A673 (cell line): ENCODE results near the gene RASSF6. TPM values are rescaled to one million over a fixed set of nuclear protein-coding genes. Genes with fewer than 3 reads are reported as not detected.

Experiments
- BruUV-seq: library from RNA; stranded (reverse); fragments of 400-500 nt; replicated peaks from 2 replicates; lab custom pipeline; 2021; lab: Mats Ljungman, UMichigan
- CTCF ChIA-PET: fragments of 300-600 bp; sonication (Branson Sonifier 250); formaldehyde crosslinking; loops from one replicate; lab custom pipeline; 2022; ENCODE audit warnings: antibody characterized with exemption; lab: Charles Lee
- POLR2A ChIA-PET: fragments of 300-600 bp; sonication (Branson Sonifier 250); formaldehyde crosslinking; loops from one replicate; lab custom pipeline; 2022; ENCODE audit warnings: antibody characterized with exemption; ENCODE audit not compliant: low non-redundant PET; lab: Charles Lee
- DNase-seq: peaks from one replicate; pipeline ENCODE4 v3.0.0-alpha.2; 2015; ENCODE audit warnings: low spot score
- H3K27ac ChIP-seq: fragments of 200-600 bp; sonication (generic); 2 replicates; pipeline ENCODE4 v1.5.1; 2016; ENCODE audit warnings: mixed run types, low read depth, mild to moderate bottlenecking, mixed read lengths, antibody characterized with exemption, low read length; ENCODE audit not compliant: poor library complexity, severe bottlenecking
- H3K27me3 ChIP-seq: fragments of 200-600 bp; sonication (generic); replicated peaks from 2 replicates; pipeline ENCODE4 v1.6.1; 2017; ENCODE audit warnings: mixed run types, low read depth, mild to moderate bottlenecking, mixed read lengths, antibody characterized with exemption, low read length; ENCODE audit not compliant: insufficient read depth, poor library complexity
- H3K36me3 ChIP-seq: fragments of 200-600 bp; sonication (generic); 2 replicates; pipeline ENCODE4 v1.6.1; 2016; ENCODE audit warnings: mixed run types, mild to moderate bottlenecking, mixed read lengths, antibody characterized with exemption, low read length; ENCODE audit not compliant: insufficient read depth, poor library complexity, severe bottlenecking
- H3K4me1 ChIP-seq: fragments of 200-600 bp; sonication (generic); 2 replicates; pipeline ENCODE4 v1.6.1; 2017; ENCODE audit warnings: mixed run types, mild to moderate bottlenecking, mixed read lengths, antibody characterized with exemption, low read length; ENCODE audit not compliant: insufficient read depth, poor library complexity, severe bottlenecking
- H3K4me3 ChIP-seq: fragments of 200-600 bp; sonication (generic); 2 replicates; pipeline ENCODE4 v1.5.1; 2016; ENCODE audit warnings: low read depth, mixed run types, mild to moderate bottlenecking, mixed read lengths, low read length; ENCODE audit not compliant: poor library complexity, severe bottlenecking
- H3K9me3 ChIP-seq: fragments of 200-600 bp; sonication (generic); 2 replicates; pipeline ENCODE4 v1.6.1; 2016; ENCODE audit warnings: mixed run types, low read depth, mild to moderate bottlenecking, mixed read lengths, antibody characterized with exemption, low read length; ENCODE audit not compliant: poor library complexity, severe bottlenecking
- CTCF ChIP-seq: fragments of 300-800, 200-600 bp; sonication (generic); conservative IDR thresholded peaks from 2 replicates; pipeline ENCODE4 v1.5.1; 2017; ENCODE audit warnings: low read depth, mild to moderate bottlenecking, antibody characterized with exemption, low read length, moderate library complexity, mixed read lengths
- EZH2 ChIP-seq: fragments of 200-600 bp; sonication (generic); IDR thresholded peaks from 2 replicates; pipeline ENCODE4 v1.6.1; 2017; ENCODE audit warnings: borderline replicate concordance, low read depth, mild to moderate bottlenecking, mixed read lengths, antibody characterized with exemption, low read length; ENCODE audit not compliant: poor library complexity, severe bottlenecking
- intact Hi-C: fragments of 100-400 bp; cut with micrococcal nuclease; formaldehyde crosslinking; loops from one replicate; pipeline ENCODE4 v1.10.0; 2022; ENCODE audit not compliant: unreplicated experiment
- total RNA-seq: library from RNA; stranded (reverse); gene quantifications from 2 replicates; pipeline ENCODE4 v1.2.3, GENCODE V29; 2021

The RASSF6 gene
- total RNA-seq, 1 experiment from 2014 or later = not detected

GRCh38 chr4:73596001-73596400 is 24.2 kb downstream of the RASSF6 start:
- TF ChIP-seq CTCF = no peak
- no peak for TF ChIP-seq EZH2
- no TSS peak for BruUV-seq
- Histone ChIP-seq H3K27ac (no peak overlapping the region), H3K4me1 (no peaks in the 10 kb centered on the region), H3K27me3 (no peaks in the 10 kb centered on the region), H3K9me3 (no peaks in the 10 kb centered on the region), H3K4me3 (no peak overlapping the region), H3K36me3 (no peaks in the 10 kb centered on the region)
- intact Hi-C loops = loop anchor here (10.0 kb wide), 1 partner anchor 329 kb away; no protein-coding TSS in a partner anchor
- ChIA-PET POLR2A (no interaction called here), CTCF (no interaction called here)
- no peak for DNase-seq

- TF ChIP-seq EZH2 (no peak), CTCF (peak; percentile 48)
- no peak for DNase-seq
- CTCF ChIA-PET = no interaction called here
- Histone ChIP-seq H3K4me1 (peaks cover 9% of the 10 kb centered on the region), H3K27me3 (no peaks in the 10 kb centered on the region), H3K36me3 (no peaks in the 10 kb centered on the region), H3K4me3 (no peak overlapping the region), H3K9me3 (no peaks in the 10 kb centered on the region), H3K27ac (no peak overlapping the region)
- intact Hi-C loops = loop anchor here (10.0 kb wide), 1 partner anchor 331 kb away; no protein-coding TSS in a partner anchor
- BruUV-seq = no TSS peak
- POLR2A ChIA-PET = no interaction called here
Observed at GRCh38 chr4:73593631-73594241, 26.5 kb downstream of the RASSF6 start.

GRCh38 chr4:73589887-73590801 is 30.1 kb downstream of the RASSF6 start:
- Histone ChIP-seq H3K27ac (no peak overlapping the region), H3K9me3 (no peaks in the 10 kb centered on the region), H3K27me3 (no peaks in the 10 kb centered on the region), H3K4me3 (no peak overlapping the region), H3K36me3 (no peaks in the 10 kb centered on the region), H3K4me1 (peaks cover 9% of the 10 kb centered on the region)
- ChIA-PET CTCF (no interaction called here), POLR2A (no interaction called here)
- intact Hi-C loops = loop anchor here (10.0 kb wide), 1 partner anchor 335 kb away; no protein-coding TSS in a partner anchor
- BruUV-seq = no TSS peak
- peak; percentile 28 for DNase-seq
- TF ChIP-seq CTCF (no peak), EZH2 (no peak)
